SK-N-SH (cell line): ENCODE measurements around the gene WWTR1.

Experiments
- CHD2 ChIP-seq: fragments of 150-350 bp; IDR thresholded peaks from 2 replicates; pipeline ENCODE4 v1.6.1; 2018; ENCODE audit warnings: low read length; ENCODE audit not compliant: partially characterized antibody
- EP300 ChIP-seq, 2 experiments: IDR thresholded peaks; 2 replicates each; pipeline versions ENCODE4 v1.4.0 to v1.6.1; 2012; ENCODE audit warnings: borderline replicate concordance in 1 of 2, low read depth in 1 of 2, low read length in 1 of 2
- FOSL2 ChIP-seq: IDR thresholded peaks from 2 replicates; pipeline ENCODE4 v1.4.0; 2012; ENCODE audit warnings: low read depth, mild to moderate bottlenecking, moderate library complexity, borderline replicate concordance
- FOXM1 ChIP-seq: IDR thresholded peaks from 2 replicates; pipeline ENCODE4 v1.4.0; 2012; ENCODE audit warnings: low read depth, mild to moderate bottlenecking
- MXI1 ChIP-seq: IDR thresholded peaks from 2 replicates; pipeline ENCODE4 v1.6.1; 2012; ENCODE audit warnings: mild to moderate bottlenecking, low read depth, low read length, improper control_type of control experiment
- POLR2AphosphoS5 ChIP-seq: IDR thresholded peaks from 2 replicates; pipeline ENCODE4 v1.6.1; 2012; ENCODE audit warnings: low read depth, low read length
- RAD21 ChIP-seq: IDR thresholded peaks from 2 replicates; pipeline ENCODE4 v1.6.1; 2012; ENCODE audit warnings: mild to moderate bottlenecking, low read length
- RFX5 ChIP-seq: IDR thresholded peaks from 2 replicates; pipeline ENCODE4 v1.6.1; 2012; ENCODE audit warnings: mild to moderate bottlenecking, improper control_type of control experiment, low read length
- TAF1 ChIP-seq: IDR thresholded peaks from 2 replicates; pipeline ENCODE4 v1.6.1; 2012; ENCODE audit warnings: low read depth, mild to moderate bottlenecking, low read length, moderate library complexity, borderline replicate concordance
- TEAD4 ChIP-seq: IDR thresholded peaks from 2 replicates; pipeline ENCODE4 v1.4.0; 2012; ENCODE audit warnings: mild to moderate bottlenecking, borderline replicate concordance; ENCODE audit not compliant: insufficient read depth
- YY1 ChIP-seq: IDR thresholded peaks from 2 replicates; pipeline ENCODE4 v1.4.0; 2012; ENCODE audit warnings: low read depth, mild to moderate bottlenecking
- TF ChIP-seq, protein P1 (sequence below): fragments of 200-600 bp; sonication (generic); IDR thresholded peaks from 2 replicates; pipeline ENCODE4 v1.6.1; 2017; ENCODE audit warnings: antibody characterized with exemption, mild to moderate bottlenecking, moderate library complexity
- TF ChIP-seq, protein P2 (sequence below): IDR thresholded peaks from 2 replicates; pipeline ENCODE4; 2012
- TF ChIP-seq, protein P3 (sequence below): fragments of 150-350 bp; IDR thresholded peaks from 2 replicates; pipeline ENCODE4 v1.6.1; 2017; ENCODE audit warnings: antibody characterized with exemption, low read length, low read depth, borderline replicate concordance

GRCh38 chr3:149577801-149578200 lies 80.0 kb downstream of the WWTR1 start:
- no peak for TF ChIP-seq RAD21
- no peak for TF ChIP-seq EP300 (IDR thresholded peaks at IDR 0.05; ENCODE audit: borderline replicate concordance in 1 of 2, low read depth in 1 of 2, low read length in 1 of 2)
- TF ChIP-seq, protein P1, sequence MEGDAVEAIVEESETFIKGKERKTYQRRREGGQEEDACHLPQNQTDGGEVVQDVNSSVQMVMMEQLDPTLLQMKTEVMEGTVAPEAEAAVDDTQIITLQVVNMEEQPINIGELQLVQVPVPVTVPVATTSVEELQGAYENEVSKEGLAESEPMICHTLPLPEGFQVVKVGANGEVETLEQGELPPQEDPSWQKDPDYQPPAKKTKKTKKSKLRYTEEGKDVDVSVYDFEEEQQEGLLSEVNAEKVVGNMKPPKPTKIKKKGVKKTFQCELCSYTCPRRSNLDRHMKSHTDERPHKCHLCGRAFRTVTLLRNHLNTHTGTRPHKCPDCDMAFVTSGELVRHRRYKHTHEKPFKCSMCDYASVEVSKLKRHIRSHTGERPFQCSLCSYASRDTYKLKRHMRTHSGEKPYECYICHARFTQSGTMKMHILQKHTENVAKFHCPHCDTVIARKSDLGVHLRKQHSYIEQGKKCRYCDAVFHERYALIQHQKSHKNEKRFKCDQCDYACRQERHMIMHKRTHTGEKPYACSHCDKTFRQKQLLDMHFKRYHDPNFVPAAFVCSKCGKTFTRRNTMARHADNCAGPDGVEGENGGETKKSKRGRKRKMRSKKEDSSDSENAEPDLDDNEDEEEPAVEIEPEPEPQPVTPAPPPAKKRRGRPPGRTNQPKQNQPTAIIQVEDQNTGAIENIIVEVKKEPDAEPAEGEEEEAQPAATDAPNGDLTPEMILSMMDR, result no peak
- TF ChIP-seq CHD2, result no peak
- no peak for TF ChIP-seq POLR2AphosphoS5
- no peak for TF ChIP-seq MXI1
- TF ChIP-seq YY1, result no peak
- TF ChIP-seq FOXM1, result no peak
- TF ChIP-seq, protein P2, sequence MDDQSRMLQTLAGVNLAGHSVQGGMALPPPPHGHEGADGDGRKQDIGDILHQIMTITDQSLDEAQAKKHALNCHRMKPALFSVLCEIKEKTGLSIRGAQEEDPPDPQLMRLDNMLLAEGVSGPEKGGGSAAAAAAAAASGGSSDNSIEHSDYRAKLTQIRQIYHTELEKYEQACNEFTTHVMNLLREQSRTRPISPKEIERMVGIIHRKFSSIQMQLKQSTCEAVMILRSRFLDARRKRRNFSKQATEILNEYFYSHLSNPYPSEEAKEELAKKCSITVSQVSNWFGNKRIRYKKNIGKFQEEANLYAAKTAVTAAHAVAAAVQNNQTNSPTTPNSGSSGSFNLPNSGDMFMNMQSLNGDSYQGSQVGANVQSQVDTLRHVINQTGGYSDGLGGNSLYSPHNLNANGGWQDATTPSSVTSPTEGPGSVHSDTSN, result no peak
- TF ChIP-seq FOSL2, result no peak
- no peak for TF ChIP-seq TEAD4
- TF ChIP-seq, protein P3, sequence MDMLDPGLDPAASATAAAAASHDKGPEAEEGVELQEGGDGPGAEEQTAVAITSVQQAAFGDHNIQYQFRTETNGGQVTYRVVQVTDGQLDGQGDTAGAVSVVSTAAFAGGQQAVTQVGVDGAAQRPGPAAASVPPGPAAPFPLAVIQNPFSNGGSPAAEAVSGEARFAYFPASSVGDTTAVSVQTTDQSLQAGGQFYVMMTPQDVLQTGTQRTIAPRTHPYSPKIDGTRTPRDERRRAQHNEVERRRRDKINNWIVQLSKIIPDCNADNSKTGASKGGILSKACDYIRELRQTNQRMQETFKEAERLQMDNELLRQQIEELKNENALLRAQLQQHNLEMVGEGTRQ, result no peak
- no peak for TF ChIP-seq TAF1
- no peak for TF ChIP-seq RFX5
